GM19043 (cell line): Measurements from ENCODE around the gene H2AZ2.
A peak's percentile ranks its signal among the peaks of the same experiment; 100 is the strongest.
"Not testable (repeated sequence)": the region's sequence is repeated elsewhere in the genome, so short reads cannot be mapped to it uniquely, and the experiment has no call there.

Experiments
- ATAC-seq: cut with Tn5 transposase; IDR thresholded peaks from one replicate; pipeline ENCODE4 v1.9.1; 2021; ENCODE audit warnings: low read depth; ENCODE audit not compliant: unreplicated experiment

H2AZ2 gene

DNA sequence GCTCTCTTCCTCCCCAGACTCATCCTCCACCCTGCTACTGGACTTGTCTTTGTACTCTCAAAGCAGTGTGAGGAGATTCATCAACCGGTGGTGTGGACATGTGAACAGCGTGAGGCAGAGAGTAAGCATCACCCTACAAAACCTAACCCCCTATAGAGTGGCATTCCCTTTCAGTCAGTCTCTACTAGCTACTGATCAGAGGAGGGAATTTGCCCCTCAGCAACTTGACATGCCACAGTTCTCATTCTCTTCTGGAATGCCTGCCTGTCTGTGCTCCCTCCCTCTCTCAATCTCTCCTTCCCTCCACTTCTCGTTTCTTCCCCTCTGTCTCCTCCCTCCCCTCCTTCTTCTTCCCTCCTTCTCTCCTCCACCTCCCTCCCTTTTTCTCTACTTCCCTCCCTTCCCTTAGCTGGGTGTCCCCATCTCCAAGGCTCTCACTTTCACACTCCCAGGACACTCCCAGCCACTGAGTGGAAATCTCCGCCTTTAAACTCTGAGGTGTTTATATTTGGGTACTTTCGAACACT, 24.6 kb downstream of the H2AZ2 start:
- ATAC-seq = no peak

- no peak for ATAC-seq
These were observed 28.6 kb downstream of the H2AZ2 start for GRCh38 chr7:44819292-44819691.

- ATAC-seq = no peak
These were observed 33.0 kb downstream of the H2AZ2 start for GRCh38 chr7:44814919-44815318.

GRCh38 chr7:44811571-44811970, 36.3 kb downstream of the H2AZ2 start:
- ATAC-seq = no peak

DNA sequence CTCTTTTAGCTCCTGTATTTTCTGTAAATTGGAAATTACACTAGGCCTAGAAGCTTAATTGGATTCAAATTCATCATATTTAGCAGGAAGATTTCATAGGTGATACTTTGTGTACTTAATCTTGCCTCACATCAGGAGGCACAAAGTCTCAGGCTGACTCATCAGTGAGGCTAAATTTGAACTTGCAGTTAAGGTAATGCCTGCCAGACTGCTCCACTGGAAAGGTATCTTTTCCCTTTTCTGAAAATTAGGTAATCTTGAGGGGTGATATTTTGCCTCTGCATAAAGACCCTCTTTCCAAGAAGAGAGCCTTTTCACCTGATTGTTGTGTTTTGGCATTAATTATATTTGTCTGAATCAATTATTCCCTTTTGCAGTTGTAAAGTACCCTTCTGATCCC, 36.8 kb downstream of the H2AZ2 start:
- no peak for ATAC-seq

DNA sequence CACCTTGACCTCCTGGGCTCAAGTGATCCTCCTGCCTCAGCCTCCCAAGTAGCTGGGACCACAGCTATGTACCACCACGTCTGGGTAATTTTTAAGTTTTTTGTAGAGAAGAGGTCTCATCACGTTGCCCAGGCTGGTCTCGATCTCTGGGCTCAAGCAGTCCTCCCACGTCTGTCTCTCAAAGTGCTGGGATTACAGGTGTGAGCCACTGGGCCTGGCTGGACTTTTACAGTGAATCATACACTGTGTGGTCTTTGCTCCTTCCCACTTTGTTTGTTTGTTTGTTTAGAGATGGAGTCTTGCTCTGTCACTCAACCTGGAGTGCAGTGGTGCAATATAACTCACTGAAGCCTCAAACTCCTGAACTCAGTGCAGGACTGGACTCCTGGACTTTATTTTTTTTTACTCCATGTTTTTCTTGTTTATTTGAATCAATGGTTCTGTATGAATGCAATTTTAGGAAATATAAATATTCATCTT, 38.9 kb downstream of the H2AZ2 start:
- ATAC-seq = no peak

- no peak for ATAC-seq
These were observed 41.9 kb downstream of the H2AZ2 start for GRCh38 chr7:44805950-44806349.

GRCh38 chr7:44803828-44804519, 43.9 kb downstream of the H2AZ2 start:
- ATAC-seq = not testable (repeated sequence)

GRCh38 chr7:44802418-44803025, 45.4 kb downstream of the H2AZ2 start:
- ATAC-seq = no peak

- ATAC-seq = no peak
These were observed 46.0 kb downstream of the H2AZ2 start for GRCh38 chr7:44801890-44802289.

DNA sequence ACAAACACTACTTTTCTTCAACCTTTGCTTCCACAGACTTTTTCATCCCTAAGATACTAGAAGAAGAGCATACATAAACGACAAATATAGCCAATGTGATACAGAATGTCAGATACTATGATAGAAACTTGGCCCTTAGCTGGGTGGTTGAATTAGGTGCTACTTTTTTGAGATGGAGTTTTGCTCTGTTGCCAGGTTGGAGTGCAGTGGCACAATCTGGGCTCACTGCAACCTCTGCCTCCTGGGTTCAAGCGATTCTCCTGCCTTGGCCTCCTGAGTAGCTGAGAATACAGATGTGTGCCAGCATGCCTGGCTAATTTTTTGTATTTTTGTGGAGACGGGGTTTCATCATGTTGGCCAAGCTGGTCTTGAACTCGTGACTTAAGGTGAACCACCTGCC, 47.9 kb downstream of the H2AZ2 start:
- no peak for ATAC-seq

- no peak for ATAC-seq
These were observed 49.1 kb downstream of the H2AZ2 start for GRCh38 chr7:44798649-44799305.

GRCh38 chr7:44797329-44798258, 50.3 kb downstream of the H2AZ2 start:
- peak; percentile 52 for ATAC-seq

- peak; percentile 89 for ATAC-seq
These were observed 51.2 kb downstream of the H2AZ2 start, which contains the start of gene PPIA for GRCh38 chr7:44796504-44797328. PPIA (plus strand) TSS chr7:44796681; CDS start chr7:44796725, 44 bp downstream.

GRCh38 chr7:44796034-44796503, 51.8 kb downstream of the H2AZ2 start:
- peak; percentile 12 for ATAC-seq

DNA sequence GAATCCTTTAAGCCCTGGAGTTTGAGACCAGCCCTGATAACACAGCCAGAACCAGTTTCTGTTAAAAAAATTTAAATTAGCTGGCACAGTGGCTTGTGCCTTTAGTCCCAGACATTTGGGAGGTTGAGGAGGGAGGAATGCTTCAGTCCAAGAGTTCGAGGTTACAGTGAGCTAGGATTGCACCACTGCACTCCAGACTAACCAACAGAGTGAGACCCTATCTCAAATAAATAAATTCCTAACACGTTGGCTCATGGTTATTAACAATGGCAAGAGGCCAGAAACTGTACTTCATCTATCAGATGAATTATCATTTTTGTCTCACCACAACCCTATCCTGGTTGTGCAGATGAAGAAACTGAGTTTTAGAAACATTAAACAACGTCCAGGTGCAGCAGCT, 53.6 kb downstream of the H2AZ2 start:
- no peak for ATAC-seq

DNA sequence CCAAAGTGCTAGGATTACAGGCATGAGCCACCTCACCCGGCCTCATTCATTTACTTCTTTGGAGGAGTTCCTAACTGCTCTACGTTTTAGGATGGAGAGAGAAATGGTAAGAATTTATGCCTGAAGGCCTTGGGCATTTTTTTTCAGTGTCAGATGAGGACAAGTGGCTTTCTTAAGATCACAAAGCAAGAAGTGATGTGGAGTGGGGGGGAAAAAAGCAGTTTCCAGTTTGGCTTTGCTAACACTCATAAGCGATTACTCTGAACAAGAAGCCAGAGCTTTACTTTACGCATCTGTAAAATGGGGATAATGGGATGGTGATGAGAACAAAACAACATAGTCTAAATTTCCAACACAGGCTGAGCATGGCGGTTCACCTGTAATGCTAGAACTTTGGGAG, 54.0 kb downstream of the H2AZ2 start:
- no peak for ATAC-seq

GRCh38 chr7:44791278-44792219, 56.3 kb downstream of the H2AZ2 start:
- no peak for ATAC-seq
